ENCODE results near the gene OR2AG2. TPM values are rescaled to one million over a fixed set of nuclear protein-coding genes. Genes with fewer than 3 reads are reported as not detected.
"Not testable (repeated sequence)": the region's sequence is repeated elsewhere in the genome, so short reads cannot be mapped to it uniquely, and the experiment has no call there.

OR2AG2 gene, protein sequence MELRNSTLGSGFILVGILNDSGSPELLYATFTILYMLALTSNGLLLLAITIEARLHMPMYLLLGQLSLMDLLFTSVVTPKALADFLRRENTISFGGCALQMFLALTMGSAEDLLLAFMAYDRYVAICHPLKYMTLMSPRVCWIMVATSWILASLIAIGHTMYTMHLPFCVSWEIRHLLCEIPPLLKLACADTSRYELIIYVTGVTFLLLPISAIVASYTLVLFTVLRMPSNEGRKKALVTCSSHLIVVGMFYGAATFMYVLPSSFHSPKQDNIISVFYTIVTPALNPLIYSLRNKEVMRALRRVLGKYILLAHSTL
- not detected for polyA plus RNA-seq (2012; ENCODE audit: insufficient read depth, insufficient read length)

DNA sequence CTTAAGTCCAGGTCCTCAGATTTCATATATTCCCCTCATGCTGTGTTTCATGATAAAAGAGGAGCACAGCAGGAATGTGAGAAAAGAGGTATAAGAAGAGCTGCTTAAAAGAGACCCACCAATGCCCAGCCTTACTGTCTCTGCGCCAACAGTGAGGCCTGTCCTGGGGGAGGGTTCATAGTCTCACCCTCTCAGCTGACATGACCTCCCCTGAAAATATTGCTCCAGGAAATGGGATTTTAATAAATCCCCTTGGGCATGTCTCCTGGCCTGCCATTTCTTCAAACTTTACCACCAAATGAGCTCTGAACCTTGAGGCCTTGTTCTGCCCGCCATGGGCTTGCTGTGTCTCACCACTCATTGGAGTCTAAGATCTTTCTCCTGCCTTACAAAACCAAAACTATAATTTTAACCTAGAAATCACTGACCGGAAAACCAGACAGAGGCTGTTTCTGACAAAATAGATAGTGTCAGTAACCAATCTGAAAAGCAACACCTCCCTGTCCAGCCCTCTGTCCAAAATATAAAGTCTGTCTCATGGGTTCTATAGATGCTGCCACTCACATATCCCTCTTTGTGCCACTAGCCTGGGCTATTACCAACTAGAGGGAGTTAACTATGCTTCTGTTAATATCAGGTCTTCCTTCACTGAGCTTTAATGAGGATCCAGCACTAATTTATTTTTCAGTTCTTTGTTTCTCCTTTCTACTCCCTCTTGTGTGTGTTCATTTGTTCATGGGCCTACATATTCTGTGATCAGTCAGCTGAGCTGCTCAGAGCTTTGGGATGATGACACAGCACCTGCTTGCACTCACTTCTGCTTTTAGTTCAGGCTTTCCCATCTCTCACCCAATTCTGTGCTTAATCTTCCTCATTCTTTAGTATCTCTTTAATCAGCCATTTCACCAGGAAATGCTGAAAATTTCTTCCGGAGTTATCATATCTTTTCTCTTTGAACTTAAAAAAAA, at the start of gene OR2AG2:
Gene OR2AG2 (minus strand): TSS at position 51 of the 968 bp plus-strand sequence. CDS start 3,019 bp downstream, outside the sequence.
- DNase-seq (ENCODE audit: low read depth, low spot score), result no peak

DNA sequence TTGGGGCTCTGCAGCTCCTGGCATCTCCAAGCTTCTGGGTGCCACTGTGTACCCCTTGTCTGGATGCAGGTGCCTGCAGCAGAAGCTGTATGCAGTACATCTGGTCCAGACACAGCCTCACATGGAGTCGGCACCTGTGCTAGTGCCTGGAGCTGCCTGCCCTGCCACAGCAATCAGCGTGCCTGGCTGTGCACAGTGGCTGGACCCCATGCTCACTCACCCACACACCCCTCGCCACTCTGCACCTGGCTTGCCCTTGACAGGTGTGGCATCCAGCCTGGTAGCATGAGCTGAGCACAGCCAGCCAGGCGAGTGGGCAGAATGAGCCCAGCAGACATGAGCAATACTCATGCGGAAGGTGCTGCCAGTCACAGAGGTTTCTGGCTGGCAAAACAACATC, 47.2 kb upstream of the OR2AG2 start:
- no peak for DNase-seq (ENCODE audit: low read depth, low spot score)
- H3K4me3 ChIP-seq (ENCODE audit: low read length), result no peak overlapping the region

More for the DNA sequence above, at the start of gene OR2AG2:
- H3K4me3 ChIP-seq (ENCODE audit: low read length), result no peak within 1 kb of the TSS

DNA sequence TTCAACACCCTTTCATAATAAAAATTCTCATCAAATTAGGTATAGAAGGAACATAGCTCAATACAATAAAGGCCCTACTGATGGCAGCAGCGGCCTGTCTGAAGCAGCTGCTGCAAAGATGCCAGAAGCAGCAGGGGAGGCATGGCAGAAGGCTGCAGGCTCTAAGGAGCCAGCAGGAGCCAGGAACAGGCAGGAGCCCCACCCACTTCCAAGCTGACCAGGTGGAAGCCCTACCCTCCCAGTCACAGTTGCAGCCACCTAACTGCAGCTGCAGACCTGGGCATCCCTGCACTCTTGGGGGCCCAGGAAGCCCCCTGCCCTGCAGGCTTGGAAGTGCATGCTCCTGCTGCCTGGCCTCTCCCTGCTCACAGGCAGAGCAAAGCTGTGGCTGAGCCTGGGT, 45.9 kb upstream of the OR2AG2 start:
- DNase-seq (ENCODE audit: low read depth, low spot score), result no peak
- no peak overlapping the region for H3K4me3 ChIP-seq (ENCODE audit: low read length)

DNA sequence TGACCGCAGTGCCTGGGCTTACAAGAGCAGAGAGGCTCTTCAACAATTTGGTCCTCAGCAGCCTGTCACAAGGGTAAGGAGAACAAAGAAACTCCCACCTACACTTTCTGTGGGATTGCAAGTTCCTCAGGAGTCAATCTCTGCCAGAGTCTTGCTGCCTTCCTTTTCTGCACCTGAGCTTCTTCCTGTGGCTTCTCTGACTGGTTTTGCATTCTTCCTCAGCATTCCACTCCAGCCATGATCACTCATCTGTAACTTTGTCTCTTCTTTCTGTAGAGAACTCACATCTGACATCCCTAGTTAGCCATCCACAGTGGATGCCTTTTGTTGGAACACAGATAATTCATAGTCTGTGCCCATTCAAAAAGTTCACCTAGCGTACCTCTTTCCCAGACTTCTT, 41.9 kb upstream of the OR2AG2 start:
- H3K4me3 ChIP-seq (ENCODE audit: low read length), result no peak overlapping the region
- DNase-seq (ENCODE audit: low read depth, low spot score), result no peak

DNA sequence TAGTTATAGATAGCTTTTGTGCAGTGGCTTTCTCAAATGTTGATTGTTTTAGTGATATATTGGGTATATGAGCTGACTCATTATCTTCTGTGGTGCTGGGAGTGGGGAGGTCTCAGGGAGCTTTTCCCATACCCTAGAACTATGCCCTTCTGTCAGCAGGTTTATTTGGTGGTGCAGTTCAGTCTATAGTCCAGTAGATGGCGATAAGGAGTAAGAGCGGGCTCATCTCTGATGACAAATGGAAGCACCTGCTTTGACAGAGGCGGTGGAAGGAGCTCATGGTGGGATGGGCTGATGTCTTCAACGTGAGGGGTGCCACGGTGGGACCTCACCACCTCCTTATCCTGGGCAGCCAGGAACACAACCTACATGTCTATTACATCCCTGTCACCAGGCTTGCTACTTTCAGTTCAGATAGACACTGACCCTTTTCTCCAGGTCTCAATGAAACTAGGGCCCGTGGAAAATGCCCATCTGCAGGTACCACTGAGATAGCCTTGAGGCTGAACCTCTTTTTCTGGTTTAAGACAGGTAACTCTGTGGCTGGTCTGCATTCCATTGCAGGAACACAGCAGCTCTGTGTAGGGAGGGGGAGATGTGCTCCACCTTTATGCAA, 40.7 kb upstream of the OR2AG2 start:
- DNase-seq (ENCODE audit: low read depth, low spot score), result peak; percentile 51
- no peak overlapping the region for H3K4me3 ChIP-seq (ENCODE audit: low read length)

DNA sequence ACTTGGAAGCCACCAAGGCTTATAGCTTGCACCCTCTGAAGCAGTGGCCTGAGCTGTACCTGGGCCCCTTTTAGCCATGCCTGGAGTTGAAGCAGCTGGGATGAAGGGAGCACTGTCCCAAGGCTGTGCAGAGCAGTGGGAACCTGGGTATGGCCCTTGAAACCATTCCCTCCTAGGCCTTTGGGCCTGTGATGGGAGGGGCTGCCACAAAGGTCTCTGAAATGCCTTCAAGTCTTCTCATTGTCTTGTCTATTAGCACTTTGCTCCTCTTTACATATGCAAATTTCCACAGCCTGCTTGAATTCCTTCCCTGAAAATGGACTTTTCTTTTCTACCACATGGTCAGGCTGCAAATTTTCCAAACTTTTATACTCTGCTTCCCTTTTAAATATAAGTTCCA, 29.3 kb upstream of the OR2AG2 start:
- not testable (repeated sequence) for DNase-seq (ENCODE audit: low read depth, low spot score); H3K4me3 ChIP-seq (ENCODE audit: low read length)

DNA sequence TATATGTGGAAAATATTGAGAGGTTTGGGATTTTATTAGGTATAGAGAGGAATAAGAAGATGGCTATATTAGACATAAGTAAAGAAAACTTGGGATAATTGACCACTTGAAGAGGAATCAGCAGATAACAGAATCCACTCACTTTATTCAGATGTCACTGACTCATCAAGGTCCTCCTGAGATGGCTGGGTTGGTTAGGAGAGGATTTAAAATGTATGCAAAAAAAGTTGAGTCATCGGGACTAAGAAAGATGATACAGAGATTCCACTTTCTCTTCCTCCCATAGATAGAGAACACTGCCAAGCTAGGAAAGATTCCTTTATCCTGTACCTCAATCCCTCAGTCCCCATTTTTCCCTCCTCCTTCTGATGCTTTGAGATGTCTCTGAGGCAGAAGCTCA, 27.6 kb upstream of the OR2AG2 start, which contains the start of gene OR6A2:
Gene OR6A2 (minus strand): TSS at position 288 of the 400 bp plus-strand sequence. CDS start 3,981 bp downstream, outside the sequence.
- no peak within 1 kb of the TSS for H3K4me3 ChIP-seq (ENCODE audit: low read length)
- DNase-seq (ENCODE audit: low read depth, low spot score), result no peak

DNA sequence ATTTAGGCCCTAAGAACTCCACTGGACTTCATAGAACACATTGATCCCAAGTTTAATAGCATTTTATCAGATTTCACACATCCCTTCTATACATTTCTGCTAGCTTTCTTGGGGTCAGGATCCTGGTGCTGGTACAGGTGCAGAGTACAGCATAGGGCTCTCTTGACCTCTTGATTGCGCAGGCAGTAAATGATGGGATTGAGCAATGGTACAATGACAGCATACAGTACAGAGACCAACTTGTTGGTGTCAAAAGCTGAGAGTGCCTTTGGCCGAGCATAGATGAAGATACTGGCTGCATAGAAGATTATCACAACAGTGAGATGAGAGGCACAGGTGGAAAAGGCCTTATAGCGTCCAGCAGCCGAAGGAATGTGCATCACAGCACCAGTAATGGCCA, 22.9 kb upstream of the OR2AG2 start:
- H3K4me3 ChIP-seq (ENCODE audit: low read length), result no peak overlapping the region
- DNase-seq (ENCODE audit: low read depth, low spot score), result no peak

DNA sequence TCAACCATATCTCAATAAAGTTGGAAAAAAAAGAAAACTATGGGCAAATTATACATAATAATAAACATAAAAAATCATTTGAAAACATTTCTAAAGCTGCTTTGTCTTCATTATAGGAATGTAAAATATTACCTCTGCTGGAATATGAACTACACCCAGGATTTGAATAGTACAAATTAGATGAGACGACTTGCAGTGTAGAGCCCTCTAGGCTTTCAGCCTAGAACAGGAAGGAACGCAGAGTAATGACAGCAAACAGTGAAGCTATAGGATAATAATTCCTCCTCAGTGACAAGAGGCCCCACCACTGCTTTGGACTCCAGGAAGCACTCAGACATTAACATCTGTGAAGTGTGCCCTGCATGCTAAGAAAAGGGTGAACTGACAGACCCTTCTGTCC, 18.8 kb upstream of the OR2AG2 start:
- DNase-seq (ENCODE audit: low read depth, low spot score), result no peak

DNA sequence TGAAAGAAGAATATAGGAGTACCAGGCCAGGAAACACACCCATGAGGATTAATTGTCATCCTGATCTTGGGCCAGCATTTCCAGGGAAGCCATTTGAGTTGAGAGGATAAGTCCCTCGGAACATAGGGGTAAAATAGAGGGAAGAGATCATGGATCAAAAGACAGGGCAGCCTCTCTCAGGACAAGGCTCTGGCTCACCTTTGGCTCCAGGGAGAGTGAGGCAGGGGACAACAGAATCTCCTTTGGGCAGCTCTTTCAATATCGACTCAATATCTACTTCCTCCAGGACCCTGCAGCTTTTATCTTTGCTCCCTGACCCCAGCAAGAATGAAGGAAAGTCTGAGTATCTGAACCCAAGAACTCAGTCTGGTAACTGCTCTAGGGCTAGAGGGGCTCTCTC, 10.9 kb upstream of the OR2AG2 start, which contains the start of gene OR2AG1:
Gene OR2AG1 (plus strand): TSS at position 301 of the 400 bp plus-strand sequence. CDS start 2,018 bp downstream, outside the sequence.
- DNase-seq (ENCODE audit: low read depth, low spot score), result no peak
- H3K4me3 ChIP-seq (ENCODE audit: low read length), result no peak within 1 kb of the TSS

More for the DNA sequence above, 18.8 kb upstream of the OR2AG2 start:
- no peak overlapping the region for H3K4me3 ChIP-seq (ENCODE audit: low read length)

DNA sequence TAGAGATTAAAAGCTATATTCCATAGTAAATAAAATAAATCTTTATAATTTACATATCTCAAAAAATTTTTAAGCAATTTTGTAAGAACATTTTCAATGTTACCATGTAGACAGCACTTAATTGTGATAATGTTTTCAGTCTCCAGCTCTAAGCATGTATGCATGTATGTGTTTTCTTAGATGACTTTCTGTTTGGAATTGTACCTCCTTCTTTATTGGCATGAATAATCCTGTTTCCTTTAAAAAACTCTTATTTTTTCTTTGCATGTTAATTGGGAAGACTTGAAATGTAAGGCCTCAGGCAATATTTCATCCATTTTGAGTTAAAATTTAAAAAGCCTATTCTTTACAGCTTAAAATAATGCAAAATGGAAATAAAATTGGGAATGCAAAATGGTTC, 9.1 kb upstream of the OR2AG2 start:
- H3K4me3 ChIP-seq (ENCODE audit: low read length), result no peak overlapping the region
- no peak for DNase-seq (ENCODE audit: low read depth, low spot score)

DNA sequence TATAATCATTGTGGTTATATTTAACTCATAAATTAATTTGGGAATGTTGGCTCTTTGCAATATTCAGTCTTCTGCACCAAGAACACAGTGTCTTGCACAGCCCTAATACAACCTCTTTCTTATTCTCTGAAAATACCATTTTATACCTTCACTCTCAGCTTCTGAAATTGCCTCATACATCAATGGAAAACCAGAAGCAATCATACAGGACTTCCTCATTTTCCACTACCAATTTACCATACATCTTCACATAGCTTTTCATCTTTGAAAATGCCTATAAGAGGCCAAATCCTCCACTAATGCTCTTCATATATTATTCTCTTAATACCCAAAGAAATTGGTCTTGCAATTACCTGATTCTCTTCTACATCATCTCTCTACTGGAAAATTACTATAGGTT, 6.7 kb upstream of the OR2AG2 start:
- no peak for DNase-seq (ENCODE audit: low read depth, low spot score)
- H3K4me3 ChIP-seq (ENCODE audit: low read length), result no peak overlapping the region

DNA sequence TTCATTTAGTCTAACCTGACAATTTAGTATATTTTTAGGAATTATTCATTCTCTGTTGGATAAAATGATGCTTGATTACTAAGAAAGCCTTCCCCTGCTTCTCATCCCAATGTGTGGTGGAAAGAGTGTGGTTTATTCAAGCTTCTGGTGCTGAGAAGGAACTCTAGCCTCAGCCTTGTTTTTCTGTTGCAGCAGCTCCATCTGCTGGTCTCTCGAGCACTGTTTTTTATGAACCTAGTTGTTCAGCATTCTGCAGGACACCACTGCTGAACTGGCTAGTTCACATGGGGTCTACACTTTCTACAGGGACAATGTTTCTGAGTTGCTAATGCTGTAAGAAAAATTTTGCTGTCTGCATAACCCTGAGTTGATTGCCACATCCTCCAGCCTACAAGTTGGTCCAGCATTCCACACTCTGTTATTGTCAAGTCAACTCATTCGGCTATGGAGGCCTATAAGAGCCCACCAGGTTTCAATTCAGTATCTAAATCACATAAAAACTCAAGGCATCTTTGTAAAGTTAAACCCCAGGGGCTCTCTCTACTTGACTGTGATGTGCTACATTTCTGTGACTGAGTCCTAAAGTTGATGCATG, 14.3 kb downstream of the OR2AG2 start:
- no peak overlapping the region for H3K4me3 ChIP-seq (ENCODE audit: low read length)
- DNase-seq (ENCODE audit: low read depth, low spot score), result peak; percentile 63

DNA sequence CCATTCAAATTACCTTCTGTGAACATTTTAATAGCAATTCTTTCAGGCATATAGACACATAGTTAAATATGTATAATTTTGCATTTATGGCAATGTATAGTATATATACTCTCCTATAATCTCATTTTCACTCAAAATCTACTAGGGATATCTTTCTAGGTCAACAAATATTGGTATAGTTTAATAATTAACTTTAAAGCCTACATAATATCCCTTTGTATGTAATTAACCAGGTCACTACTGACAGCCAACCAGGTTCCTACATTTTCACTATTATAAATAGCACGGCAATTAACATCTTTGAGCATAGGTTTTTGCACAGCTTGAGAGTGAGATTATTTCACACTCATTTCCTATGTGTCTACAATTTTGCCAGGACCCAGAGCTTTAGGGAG, 15.8 kb downstream of the OR2AG2 start:
- no peak overlapping the region for H3K4me3 ChIP-seq (ENCODE audit: low read length)
- DNase-seq (ENCODE audit: low read depth, low spot score), result no peak

DNA sequence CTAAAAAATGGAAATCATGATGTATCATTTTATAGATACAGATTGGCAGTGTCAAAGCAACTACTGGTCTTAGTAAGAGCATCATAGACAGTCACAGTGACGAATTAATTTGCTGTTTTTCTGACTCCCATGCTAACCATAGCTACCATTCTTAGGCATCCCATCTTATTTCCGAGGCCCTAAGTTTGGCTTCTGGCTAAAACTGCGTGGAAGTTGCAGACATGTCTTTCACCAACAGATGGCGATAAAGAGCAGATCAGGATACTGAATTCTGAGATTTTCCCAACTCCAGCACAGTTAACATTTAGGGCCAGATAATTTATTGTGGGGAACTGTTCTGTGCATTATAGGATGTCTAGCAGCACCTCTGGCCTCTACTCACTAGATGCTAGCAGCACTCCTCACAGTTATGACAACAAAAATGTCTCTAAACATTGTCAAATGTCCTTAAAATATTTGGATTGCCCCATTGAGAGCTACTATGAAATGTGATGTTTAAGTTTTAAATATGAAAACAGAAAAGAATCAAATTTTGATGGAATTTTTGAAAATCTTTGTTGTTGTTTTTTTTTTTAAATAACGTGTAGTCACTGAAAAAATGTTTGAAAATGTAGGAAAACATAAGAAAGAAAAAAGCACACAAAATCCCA, 16.3 kb downstream of the OR2AG2 start:
- DNase-seq (ENCODE audit: low read depth, low spot score), result no peak

DNA sequence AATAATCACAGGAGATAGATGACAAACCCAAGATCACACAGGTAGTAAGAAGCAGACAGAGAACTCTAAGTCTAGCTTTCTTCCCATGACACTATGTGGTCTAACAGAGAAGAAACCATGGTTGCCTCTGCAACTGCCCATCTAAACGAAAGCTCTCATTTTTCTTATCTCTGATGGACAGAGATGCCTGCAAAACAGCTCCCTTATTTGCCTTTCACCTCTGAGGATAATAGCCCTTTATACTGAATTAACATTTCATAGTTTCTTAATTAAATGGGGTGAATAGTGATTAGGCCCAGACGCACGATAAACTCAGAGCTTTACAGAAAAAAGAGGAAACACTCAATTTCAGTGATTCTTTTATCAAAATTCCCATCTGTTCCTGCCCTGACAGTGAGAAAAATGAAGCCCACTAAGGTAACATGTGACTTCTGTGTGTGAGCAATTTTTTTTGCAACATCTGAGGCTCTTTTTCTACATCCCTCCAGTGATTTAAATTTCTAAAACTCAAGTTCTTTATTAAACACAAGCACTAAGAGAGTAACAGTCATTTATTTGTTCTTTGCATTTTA, 24.6 kb downstream of the OR2AG2 start:
- DNase-seq (ENCODE audit: low read depth, low spot score), result no peak
- no peak overlapping the region for H3K4me3 ChIP-seq (ENCODE audit: low read length)

More for the DNA sequence above, 16.3 kb downstream of the OR2AG2 start:
- H3K4me3 ChIP-seq (ENCODE audit: low read length), result no peak overlapping the region

DNA sequence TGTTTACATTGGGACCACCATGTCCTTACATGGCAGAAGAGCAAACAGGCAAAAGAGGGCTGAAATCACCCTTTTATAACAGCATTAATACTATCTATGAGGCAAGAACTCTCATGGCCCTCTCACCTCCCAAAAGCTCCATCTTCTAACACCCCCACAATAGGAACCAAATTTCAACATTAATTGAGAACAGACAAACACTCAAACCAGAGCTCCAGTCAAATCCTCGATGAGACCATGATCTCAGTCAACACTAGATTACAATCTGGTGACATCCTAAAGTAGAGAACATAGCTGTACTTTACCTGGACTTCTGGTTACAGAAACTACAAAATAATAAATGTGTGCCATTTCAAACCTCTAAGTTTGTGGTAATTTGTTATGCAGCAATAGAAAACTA, 25.1 kb downstream of the OR2AG2 start:
- no peak for DNase-seq (ENCODE audit: low read depth, low spot score)
- peak overlapping the region; percentile 52 for H3K4me3 ChIP-seq (ENCODE audit: low read length)

DNA sequence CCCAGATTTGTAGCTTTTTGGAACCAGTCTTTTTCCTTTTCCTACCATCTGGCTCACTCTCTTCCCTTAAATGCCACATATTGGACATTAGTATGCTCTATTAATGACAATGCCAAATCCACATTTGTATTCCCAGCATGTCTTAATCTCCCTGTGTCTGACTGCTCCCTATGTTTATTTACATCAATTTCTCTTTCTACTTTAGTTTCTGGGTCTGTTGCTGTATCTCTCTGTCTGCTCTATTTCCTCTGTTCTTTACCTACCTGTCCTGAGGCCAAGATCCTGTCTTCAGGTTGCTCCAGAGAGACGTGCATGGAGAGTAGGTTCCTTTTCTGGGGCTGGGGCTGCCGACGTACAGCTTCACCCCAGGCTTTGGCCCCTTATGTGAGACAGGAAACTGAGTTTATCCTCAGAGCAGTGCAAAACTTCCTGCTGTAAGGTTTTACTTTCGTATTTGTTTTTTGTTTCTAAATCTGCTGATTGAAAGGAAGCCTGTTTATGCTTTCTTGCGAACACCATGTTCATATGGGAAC, 25.6 kb downstream of the OR2AG2 start:
- peak; percentile 74 for DNase-seq (ENCODE audit: low read depth, low spot score)
- H3K4me3 ChIP-seq (ENCODE audit: low read length), result peak overlapping the region; percentile 52

Measured in Jurkat, Clone E6-1 (cell line).